ENCODE measurements around the gene SPR.

DNA sequence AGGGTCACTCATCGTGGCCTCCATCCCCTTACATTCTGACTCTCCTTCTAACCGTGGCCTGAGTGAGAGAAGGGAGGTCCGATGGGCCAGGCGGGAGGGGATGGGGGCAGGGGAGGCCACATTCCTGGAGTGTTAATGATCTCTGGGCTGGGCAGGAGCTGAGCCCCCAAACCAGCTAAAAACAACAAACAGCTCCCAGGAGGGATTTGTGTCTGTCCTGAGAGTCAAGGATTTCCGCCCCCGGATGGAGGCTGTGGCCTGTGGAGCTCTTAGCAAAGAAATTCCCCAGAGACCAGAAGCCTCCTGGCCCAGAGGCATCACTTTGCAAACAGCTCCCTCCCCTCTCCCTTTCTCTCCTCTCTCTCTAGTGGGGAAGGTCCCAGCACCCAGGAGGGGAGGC, 53.6 kb downstream of the SPR start:
- TF ChIP-seq, protein P1, sequence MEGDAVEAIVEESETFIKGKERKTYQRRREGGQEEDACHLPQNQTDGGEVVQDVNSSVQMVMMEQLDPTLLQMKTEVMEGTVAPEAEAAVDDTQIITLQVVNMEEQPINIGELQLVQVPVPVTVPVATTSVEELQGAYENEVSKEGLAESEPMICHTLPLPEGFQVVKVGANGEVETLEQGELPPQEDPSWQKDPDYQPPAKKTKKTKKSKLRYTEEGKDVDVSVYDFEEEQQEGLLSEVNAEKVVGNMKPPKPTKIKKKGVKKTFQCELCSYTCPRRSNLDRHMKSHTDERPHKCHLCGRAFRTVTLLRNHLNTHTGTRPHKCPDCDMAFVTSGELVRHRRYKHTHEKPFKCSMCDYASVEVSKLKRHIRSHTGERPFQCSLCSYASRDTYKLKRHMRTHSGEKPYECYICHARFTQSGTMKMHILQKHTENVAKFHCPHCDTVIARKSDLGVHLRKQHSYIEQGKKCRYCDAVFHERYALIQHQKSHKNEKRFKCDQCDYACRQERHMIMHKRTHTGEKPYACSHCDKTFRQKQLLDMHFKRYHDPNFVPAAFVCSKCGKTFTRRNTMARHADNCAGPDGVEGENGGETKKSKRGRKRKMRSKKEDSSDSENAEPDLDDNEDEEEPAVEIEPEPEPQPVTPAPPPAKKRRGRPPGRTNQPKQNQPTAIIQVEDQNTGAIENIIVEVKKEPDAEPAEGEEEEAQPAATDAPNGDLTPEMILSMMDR (IDR thresholded peaks at IDR 0.05; ENCODE audit: insufficient read depth, low read length, poor library complexity, severe bottlenecking) = no peak
- TF ChIP-seq EZH2phosphoT487 (conservative IDR thresholded peaks at IDR 0.05; ENCODE audit: low read length) = no peak
